HG02970 (cell line): Measurements from ENCODE around the gene CEMP1.

Source experiments
- ATAC-seq: cut with Tn5 transposase; IDR thresholded peaks from one replicate; pipeline ENCODE4 v1.9.1; 2021; ENCODE audit warnings: mild to moderate bottlenecking, moderate library complexity, moderate number of reproducible peaks; ENCODE audit not compliant: unreplicated experiment, low FRiP score

Gene CEMP1

DNA sequence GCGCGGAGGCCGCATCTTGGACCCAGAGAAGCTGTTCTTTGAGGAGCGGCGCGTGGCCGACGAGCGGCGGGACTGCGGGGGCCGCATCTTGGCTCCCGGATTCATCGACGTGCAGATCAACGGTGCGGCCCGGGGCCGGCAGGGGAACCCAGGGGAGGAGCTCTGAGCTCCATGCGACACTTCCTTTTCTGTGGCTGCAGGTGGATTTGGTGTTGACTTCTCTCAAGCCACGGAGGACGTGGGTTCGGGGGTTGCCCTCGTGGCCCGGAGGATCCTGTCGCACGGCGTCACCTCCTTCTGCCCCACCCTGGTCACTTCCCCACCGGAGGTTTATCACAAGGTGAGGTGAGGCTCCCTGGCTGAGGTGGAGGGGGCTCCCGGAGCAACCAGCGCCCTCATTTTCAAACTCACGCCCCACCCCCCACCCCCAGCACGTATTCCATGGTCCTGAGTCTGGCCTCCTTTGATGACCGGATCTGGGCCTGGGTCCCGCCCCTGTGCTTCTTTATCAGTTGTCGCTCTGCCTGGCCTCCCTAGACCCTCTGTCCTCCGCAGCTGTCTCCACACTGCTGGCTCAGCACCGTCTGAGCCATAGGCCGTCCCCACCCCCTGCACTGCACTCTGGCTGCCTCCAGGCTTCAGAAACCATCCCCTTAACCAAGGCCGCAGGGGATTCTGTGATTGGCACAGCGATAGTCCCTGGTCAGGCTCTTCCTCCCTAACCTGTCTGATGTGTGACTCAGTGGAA is 10.2 kb downstream of the CEMP1 start:
- no peak for ATAC-seq

DNA sequence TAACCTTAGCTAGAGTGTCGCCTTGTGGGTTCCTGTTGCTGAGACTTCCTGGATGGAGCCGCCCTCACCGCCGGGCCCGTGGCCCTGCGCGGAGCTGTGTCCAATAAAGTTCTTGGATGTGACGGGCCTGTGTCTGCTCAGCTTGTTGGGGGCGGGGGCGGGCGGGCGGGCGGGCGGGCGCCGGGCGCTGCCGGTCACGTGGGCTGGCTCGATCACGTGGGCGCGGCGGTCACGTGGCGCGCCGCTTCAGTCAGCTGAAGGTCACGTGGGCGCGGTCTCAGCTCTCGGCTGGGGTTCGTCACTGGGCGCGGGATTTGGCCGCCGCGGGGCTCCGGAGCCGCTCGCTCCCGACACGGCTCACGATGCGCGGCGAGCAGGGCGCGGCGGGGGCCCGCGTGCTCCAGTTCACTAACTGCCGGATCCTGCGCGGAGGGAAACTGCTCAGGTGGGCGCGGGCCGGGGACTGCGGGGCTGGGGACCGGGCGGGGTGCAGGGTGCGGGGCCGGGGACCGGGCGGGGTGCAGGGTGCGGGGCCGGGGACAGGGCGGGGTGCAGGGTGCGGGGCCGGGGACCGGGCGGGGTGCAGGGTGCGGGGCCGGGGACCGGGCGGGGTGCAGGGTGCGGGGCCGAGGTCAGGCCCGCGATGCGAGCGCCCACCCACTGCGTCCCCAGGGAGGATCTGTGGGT is 11.0 kb downstream of the CEMP1 start, which contains the start of gene AMDHD2:
Gene AMDHD2, plus strand, starts transcription at position 275 of the 687 bp plus-strand sequence. Its CDS starts 88 bp downstream, at position 363.
- no peak for ATAC-seq

DNA sequence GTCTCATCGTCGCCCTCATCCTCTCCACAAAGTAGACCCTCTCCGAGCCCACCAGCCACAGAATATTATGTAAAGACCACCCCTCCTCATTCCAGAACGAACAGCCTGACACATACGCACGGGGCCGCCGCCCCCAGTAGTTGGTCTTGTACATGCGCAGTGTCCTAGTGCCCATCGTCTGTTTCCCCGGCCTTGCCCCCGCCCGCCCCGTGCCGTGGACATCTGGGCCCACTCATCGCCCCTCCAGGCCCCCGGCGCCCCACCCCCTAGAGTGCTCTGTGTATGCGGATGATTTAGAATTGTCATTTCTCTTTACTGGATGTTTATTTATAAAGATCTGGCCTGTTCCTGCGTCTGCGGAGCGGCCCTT is 11.5 kb downstream of the CEMP1 start:
- no peak for ATAC-seq

DNA sequence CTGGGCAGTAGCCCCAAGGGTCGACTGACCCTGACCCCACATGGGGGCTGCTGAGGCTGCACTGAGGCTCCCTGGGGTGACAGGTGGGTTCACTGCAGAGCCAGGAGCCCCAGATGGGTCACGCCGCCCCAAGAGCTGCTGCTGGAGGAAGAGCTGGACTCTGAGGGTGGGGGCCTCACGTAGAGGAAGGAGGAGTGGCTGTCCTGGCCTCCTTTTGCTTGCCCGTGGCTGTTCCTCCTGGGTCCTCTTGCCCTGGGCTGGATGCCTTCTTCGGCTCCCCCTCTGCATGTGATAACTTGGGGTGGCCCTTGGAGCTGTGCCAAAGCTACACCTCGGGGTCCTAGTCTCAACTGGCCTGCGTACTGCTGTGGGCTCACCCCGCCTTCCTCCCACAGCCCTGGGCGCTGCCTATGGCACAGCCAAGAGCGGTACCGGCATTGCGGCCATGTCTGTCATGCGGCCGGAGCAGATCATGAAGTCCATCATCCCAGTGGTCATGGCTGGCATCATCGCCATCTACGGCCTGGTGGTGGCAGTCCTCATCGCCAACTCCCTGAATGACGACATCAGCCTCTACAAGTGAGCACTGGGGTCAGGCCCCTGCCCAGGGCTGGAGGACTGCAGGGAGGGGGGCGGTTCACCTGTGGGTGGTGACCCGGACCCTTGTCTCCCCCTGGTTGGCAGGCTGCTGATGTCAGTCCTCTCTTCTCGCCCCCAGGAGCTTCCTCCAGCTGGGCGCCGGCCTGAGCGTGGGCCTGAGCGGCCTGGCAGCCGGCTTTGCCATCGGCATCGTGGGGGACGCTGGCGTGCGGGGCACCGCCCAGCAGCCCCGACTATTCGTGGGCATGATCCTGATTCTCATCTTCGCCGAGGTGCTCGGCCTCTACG is 12.1 kb downstream of the CEMP1 start:
- ATAC-seq: no peak

DNA sequence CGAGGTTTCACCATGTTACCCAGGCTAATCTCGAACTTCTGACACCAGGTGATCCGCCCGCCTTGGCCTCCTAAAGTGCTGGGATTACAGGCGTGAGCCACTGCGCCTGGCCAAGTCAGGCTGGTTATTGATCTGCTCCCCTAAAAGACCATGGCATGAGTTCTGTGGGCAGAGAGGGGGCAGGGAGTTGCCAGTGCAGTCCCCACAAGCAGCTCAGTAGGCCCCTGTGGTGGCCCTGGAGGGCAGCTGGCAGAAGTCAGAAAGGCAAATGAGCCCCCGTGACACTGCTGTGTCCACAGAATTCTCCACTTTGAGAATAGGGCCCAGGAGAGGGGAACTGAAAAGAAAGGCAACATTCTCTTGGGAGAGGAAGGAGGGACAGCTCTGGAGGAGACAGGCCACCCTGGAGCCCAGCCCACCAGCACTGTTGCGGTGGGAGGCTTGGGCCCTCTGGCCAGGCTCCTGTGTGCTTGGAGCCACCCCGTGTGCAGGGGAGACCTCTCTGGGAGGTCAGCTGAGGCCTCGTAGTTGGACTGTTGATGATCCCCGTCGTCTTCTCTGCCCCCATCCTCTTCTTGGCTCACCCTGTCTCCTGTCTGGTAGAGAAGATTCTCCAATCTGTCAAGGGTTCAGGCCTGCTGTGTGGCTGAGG is 13.1 kb downstream of the CEMP1 start:
- ATAC-seq: no peak

DNA sequence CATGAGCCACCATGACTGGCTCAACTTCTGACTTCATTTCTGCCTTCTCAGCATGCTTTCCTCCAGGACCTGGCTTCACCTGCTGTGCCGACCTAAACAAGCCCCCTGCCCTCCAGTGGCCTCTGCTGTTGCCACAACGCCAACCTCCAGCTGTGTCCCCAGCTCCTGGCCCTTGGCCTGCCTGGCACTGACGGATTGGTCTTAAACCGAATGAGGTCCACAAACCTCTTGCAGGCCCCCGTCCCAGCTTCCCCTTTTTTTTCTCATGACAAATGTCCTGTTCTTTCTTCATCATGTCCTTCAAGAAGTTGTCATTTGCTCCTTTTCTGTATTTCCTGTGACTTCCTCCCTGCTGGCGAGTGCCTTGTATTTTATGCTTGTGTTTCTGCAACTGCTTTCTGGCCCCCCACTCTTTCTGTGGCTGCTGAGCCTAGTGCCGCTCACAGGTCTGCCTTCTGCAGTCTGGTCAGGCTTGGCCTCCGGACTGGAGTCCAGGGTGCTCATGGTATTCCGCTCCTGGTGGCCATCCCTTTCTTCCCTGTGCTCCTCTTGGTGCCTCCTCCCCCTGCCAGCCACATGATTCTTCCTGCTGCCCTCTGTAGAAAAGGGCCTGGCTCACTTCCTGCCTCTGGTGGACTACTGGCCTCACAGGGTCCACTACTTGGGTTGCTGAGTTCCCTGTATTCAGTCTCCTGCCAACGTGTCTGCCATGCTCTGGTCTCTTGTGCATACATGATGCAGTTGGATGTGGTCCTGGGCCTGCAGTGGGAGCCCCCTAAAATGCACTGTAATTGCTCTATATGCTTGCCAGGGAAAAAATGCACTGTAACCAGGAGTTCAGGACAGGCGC is 14.6 kb downstream of the CEMP1 start:
- no peak for ATAC-seq

DNA sequence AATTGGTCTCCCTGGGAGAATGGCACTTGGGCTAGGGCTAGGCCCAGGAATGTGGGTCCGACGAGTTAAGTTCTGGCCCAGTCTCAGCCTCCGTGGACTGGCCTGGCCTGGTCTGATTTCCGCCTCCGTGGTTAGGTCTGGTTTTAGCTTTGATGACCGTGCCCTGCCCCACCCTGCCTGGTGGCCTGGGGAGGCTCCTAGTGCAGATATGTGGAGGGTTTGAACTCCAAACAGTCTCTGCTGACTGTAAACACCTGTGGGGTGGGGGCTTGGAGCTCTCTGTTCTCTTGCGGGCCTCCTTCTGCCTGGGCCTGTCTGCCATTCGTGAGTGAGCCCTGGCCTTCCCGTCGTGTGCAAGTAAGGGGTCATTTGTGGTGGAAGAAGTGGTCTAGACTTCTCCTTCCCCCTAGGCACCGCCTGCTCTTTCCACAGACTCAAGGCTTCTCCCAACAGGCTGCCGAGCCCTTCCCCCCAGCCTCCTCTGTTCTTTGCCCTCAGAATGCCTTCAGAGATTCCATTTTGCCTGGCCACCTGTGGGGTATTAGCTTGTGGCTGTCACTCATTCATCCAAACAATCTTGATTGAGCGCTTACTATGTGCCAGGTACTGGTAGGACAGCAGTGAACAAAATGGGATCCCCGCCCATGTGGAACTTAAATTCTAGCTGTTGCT is 15.9 kb downstream of the CEMP1 start:
- no peak for ATAC-seq

DNA sequence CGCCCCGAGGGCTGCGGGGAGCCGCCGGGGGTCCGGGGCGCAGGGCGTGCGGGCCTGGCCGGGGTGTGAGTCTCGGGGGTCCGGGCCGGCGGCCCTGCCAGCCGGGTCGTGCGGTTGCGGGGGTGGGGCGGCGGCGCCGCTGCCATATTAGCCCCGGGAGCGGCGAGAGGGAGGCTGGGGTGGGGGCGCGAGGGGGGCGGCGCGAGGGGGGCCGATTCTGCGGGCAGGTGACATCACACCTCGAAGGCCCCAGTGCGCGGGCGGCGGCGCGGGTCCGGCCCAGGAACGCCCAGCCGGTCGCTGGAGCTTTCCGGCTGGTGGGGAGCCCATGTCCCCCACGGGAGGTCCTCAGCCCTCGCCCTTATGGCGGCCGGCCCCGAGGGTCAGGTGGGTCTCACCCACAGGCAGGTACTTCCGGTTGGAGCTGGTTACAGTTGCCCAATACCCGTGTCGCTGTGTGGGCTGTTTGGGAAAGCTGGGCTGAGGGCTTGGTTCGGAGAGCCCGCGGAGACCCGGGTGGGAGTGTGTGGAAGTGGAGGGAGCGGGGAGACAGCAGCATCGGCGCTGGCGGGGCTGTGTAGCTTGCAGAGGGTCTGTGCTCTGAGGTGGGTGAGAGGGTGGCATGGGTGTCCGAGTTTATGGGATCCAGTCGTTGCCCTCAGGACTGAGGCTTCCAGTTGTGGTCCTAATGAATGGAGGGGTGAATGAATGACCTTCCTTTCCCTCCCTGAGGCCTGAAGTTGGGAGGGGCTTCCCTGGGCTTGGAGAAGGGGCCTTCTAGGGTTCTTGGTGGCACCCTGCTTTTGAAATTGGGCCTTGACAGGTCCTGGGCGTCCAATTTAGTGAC is 16.7 kb downstream of the CEMP1 start:
- ATAC-seq: no peak

DNA sequence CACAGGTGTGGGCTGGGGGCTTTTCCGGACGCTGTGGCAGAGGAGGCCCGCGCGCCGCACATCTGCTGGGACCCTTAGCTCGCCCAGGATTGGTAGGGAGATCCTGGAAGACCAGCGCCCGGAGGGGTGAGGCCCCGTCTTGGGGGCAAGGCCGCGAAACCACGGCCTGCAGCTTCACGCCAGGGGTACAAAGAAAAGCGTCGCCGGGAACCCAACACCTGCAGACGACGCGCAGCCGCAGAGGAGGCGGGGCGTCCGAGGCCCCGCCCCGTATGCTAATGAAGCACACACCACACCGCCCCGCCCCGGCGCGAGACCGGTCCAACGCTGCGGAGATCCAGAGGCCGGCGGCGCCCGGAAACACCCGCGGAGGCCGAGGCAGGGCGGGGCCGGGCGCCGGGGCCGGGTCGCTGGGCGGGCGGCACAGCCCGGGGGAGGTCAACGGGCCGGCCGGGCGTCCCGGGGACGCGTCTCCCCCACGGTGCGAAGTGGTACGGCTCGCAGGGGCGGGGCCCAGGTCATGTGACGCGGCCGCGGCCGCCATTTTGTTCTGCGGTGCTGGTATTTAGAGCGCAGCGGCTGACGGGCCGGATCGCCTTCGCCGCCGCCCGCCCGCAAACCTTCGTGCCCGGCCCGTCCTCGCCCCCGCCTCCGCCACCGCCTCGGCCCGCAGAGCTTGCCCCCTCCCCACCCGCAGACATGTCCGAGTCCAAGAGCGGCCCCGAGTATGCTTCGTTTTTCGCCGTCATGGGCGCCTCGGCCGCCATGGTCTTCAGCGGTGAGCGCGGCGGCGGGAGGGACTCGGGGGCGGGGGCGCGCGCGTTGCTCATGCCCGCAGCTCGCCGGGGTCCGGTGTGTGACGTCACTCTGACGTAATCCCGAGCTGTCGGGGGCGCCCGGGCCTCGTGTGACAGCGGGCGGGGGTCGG is 17.5 kb downstream of the CEMP1 start, which contains the start of gene ATP6V0C:
Gene ATP6V0C, plus strand, starts transcription at position 548 of the 928 bp plus-strand sequence. Its CDS starts 152 bp downstream, at position 700.
- ATAC-seq: peak; percentile 68

DNA sequence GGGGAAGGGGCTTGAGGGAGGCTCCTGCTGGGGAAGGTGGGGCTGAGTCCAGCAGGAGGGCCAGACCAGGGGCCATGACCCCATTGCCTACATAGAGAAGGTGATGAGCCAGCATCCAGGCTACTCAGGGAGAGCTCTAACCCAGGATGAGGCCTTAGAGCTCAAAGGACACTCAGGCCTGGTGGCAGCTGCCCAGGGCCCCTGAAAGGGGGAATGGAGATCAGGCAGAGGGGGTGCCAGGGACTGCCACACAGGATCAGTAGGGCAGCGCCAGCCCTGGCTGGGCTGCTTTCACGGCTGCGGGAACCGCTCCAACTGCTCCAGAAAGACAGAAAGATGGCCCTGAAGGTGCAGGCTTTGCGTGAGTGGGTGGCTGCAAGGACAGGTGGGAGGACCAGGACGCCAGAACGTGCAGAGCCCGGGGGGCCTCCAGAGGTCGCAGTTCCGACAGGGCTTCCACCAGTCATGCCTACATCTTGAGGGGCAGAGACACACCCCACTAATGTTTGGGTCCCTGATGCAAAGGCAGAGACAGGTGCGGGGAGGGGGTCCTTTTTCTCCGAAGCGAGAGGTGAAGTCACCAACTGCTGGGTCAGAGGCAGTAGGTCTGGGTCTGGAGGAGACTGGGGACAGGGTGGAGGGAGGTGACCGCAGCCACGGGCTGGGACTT is 18.3 kb downstream of the CEMP1 start:
- peak; percentile 15 for ATAC-seq

DNA sequence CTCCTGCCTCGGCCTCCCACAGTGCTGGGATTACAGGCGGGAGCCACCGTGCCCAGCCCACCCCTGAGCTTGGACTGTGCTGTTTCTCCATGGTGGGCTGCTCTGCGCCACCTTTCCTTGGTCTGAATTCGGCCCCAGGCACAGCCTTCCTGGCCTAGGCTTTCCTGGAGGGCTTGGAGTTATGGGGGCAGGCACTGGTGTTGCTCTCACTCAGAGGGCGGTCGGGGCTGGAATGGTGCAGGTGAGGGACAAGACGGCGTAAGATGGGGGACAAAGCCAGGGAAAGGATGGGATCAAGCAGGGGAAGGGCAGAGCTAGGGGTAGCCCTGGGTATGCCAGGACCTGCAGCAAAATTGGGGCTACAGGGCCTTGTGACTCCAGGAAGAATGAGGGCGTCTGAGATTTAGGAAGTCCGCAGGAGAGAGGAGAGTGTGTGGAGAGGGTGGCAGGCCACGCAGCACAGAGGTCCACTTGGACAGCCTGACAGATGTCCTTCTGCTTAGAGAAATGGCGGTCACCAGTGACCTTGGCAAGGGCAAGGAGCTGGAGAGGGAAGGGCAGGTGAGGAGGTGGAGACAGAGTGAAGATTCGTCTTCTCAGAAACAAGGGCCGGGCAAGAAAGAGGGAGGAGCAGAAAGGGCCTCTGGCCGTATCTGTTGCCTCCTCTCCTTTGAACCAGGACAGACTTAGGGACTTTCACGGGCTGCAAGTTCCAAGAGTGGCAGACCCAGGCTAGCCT is 19.0 kb downstream of the CEMP1 start:
- no peak for ATAC-seq

DNA sequence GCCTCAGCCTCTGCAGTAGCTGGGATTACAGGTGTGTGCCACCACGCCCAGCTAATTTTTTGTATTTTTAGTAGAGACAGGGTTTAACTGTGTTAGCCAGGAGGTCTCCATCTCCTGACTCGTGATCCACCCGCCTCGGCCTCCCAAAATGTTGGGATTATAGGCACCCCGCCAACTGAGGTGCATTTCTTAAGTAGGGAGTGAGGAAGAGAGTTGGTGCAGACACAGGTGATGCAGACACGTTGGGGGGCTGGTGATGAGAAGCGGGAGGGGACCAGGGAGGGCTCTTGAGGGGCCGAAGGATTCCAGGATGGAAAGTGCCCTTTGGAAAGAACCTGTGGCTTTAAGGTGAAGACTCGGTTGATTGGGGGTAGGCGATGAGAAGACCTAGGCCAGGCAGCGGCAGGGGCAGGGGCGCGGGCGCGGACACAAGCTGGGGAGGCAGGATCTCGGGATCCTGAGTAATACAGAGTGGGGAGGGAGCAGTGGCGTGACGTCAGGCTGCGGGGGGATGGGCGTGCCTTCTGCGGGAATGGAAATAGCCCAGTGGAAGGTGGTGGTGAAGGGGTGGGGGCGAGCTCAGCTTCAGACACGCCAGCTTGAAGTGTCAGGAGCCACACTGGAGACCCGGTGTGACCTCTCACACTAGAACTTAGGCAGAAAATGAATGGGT is 19.9 kb downstream of the CEMP1 start:
- ATAC-seq: no peak

DNA sequence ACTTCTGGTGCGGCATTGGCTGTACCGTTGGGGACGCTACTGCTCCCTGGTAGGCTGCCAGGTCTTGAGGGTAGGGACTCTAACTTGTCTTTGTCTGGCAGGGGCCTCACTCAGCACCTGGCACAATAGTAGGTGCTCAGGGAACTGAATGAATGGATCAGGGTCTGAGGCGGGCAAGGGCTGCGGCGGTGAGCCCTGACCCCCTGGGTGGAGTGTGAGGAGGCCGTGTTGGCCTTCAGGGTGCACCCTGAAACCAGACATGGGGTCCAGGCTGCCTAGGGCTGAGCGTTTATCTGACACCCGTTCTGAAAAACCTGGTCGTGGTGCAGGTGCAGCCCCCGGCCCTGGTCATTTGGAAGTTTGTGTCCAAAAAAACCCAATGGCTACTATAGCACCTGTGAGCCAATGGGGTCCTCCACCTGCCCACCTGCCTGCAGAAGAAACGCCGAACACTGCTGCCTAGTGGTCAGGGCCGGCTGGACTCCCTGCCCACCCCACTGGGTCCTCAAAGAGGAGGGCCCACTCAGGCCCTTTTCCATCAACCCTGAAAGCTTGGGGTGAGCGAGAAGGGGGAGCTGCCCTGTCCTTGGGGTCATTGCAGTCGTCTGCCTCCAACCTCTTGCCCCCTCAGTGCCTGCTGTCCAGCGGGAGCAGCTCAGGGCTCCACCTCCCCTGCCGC is 22.3 kb downstream of the CEMP1 start:
- no peak for ATAC-seq

DNA sequence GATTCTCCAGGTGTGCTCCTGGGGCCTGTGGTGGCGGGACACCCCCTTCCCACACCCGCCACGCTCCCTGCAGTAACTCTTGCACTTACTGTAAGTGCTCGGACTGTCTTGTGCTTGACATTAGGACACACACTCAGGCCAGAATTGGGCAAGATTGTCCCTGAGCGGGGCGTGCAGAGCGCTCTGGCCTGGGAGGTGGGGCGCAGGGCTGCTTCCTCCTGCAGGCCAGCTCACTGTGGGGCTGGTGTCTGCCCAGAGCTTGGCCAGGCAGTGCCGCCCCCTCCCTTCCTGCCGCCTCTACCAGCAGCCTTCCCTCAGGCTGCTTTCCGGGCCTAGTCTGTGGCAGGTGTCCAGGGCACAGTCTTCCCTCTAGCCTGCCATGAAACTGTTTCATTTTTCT is 23.5 kb downstream of the CEMP1 start:
- no peak for ATAC-seq
